ENCODE measurements around the gene GPR158.

GRCh38 chr10:25334445-25334844 is 159.6 kb downstream of the GPR158 start:
- no peak for TF ChIP-seq EZH2phosphoT487 (IDR thresholded peaks at IDR 0.05; ENCODE audit: insufficient read depth, low read depth)
- no peak for TF ChIP-seq EZH2 (IDR thresholded peaks at IDR 0.05; ENCODE audit: insufficient read depth, poor library complexity, severe bottlenecking)

All from GM23248 (cell line).